ENCODE measurements around the gene DDA1.

- TF ChIP-seq MAX (CRISPR knock-in tag; IDR thresholded peaks at IDR 0.05) (no peak), ATF3 (CRISPR knock-in tag; conservative IDR thresholded peaks at IDR 0.05) (no peak), TEAD4 (CRISPR knock-in tag; IDR thresholded peaks at IDR 0.05) (no peak), E2F1 (CRISPR knock-in tag; IDR thresholded peaks at IDR 0.05) (no peak), PRDM15 (CRISPR knock-in tag; IDR thresholded peaks at IDR 0.05) (no peak), CTCF (IDR thresholded peaks at IDR 0.05) (no peak), KAT7 (CRISPR knock-in tag; IDR thresholded peaks at IDR 0.05; ENCODE audit: borderline replicate concordance) (no peak)
Measured at GRCh38 chr19:17311455-17312188, 2.3 kb downstream of the DDA1 start.
